K562 (cell line): Measurements from ENCODE around the gene RBM19.

Source experiments
- E2F5 ChIP-seq: sonication (generic); formaldehyde crosslinking; IDR thresholded peaks from 2 replicates; pipeline ENCODE4 v1.8.0; 2022; ENCODE audit warnings: mild to moderate bottlenecking, missing genetic modification reagents
- ETS2 ChIP-seq: IDR thresholded peaks from 2 replicates; pipeline ENCODE4 v1.6.1; 2016; ENCODE audit warnings: borderline replicate concordance, missing genetic modification characterization, mild to moderate bottlenecking, moderate library complexity, missing compliant biosample characterization; ENCODE audit not compliant: poor library complexity, severe bottlenecking
- MXI1 ChIP-seq: IDR thresholded peaks from 2 replicates; pipeline ENCODE4 v1.6.1; 2011; ENCODE audit warnings: low read depth, mild to moderate bottlenecking, improper control_type of control experiment, low read length
- POLR2A ChIP-seq: fragments of 450-650 bp; conservative IDR thresholded peaks from 2 replicates; pipeline ENCODE4 v1.6.1; 2016
- RBBP5 ChIP-seq: fragments of 200-600 bp; sonication (generic); IDR thresholded peaks from 2 replicates; pipeline ENCODE4 v1.6.1; 2012; ENCODE audit warnings: borderline replicate concordance, mild to moderate bottlenecking, low read length, control low read depth, inconsistent platforms; ENCODE audit not compliant: insufficient read depth, poor library complexity, severe bottlenecking
- THAP7 ChIP-seq: fragments of 250-450 bp; sonication (Bioruptor Pico); IDR thresholded peaks from 2 replicates; pipeline ENCODE4 v1.5.0; 2021
- ZFP36 ChIP-seq: fragments of 150-350 bp; IDR thresholded peaks from 2 replicates; pipeline ENCODE4 v1.6.1; 2018; ENCODE audit warnings: low read length, low read depth; ENCODE audit not compliant: partially characterized antibody

GRCh38 chr12:113803759-113804140, 162.4 kb downstream of the RBM19 start:
- TF ChIP-seq ZFP36 (no peak), E2F5 (CRISPR knock-in tag) (no peak), MXI1 (no peak), THAP7 (no peak), RBBP5 (no peak), ETS2 (no peak), POLR2A (no peak)
